Panc1 (cell line): Measurements from ENCODE around the gene UCHL5. TPM values are rescaled to one million over a fixed set of nuclear protein-coding genes. Genes with fewer than 3 reads are reported as not detected.

Experiments
- ATAC-seq: fragments of 200-7000 bp; cut with Tn5 transposase; 2 replicates; pipeline ENCODE4 v1.9.1; 2020; ENCODE audit warnings: mild to moderate bottlenecking, moderate library complexity
- BruUV-seq: library from RNA; stranded (reverse); fragments of 400-500 nt; replicated peaks from 2 replicates; lab custom pipeline; 2021; lab: Mats Ljungman, UMichigan
- CTCF ChIA-PET: fragments of 300-600 bp; sonication (Branson Sonifier 250); formaldehyde crosslinking; loops from one replicate; lab custom pipeline; 2022; ENCODE audit warnings: antibody characterized with exemption; lab: Charles Lee
- POLR2A ChIA-PET: fragments of 300-600 bp; sonication (Branson Sonifier 250); formaldehyde crosslinking; loops from one replicate; lab custom pipeline; 2022; ENCODE audit warnings: antibody characterized with exemption; lab: Charles Lee
- DNase-seq: peaks from one replicate; pipeline ENCODE4 v3.0.0-alpha.2; 2010; ENCODE audit warnings: low read depth, low spot score
- H3K27ac ChIP-seq: 2 replicates; pipeline ENCODE4 v1.5.1; 2011; ENCODE audit warnings: mild to moderate bottlenecking, low read length, inconsistent platforms
- H3K27me3 ChIP-seq: fragments of 200-500 bp; sonication (Bioruptor generic); 2 replicates; pipeline ENCODE4 v1.6.0; 2014; ENCODE audit warnings: low read length, inconsistent platforms; ENCODE audit not compliant: control insufficient read depth, insufficient read depth
- H3K36me3 ChIP-seq: fragments of 200-500 bp; sonication (Bioruptor generic); 2 replicates; pipeline ENCODE4 v1.5.1; 2014; ENCODE audit warnings: inconsistent platforms, mild to moderate bottlenecking, low read length, moderate library complexity; ENCODE audit not compliant: control insufficient read depth, insufficient read depth
- H3K4me1 ChIP-seq: 2 replicates; pipeline ENCODE4 v1.5.1; 2011; ENCODE audit warnings: inconsistent platforms, mild to moderate bottlenecking, low read length, moderate library complexity; ENCODE audit not compliant: control insufficient read depth, insufficient read depth
- H3K4me3 ChIP-seq, 2 experiments: 2 replicates each; pipeline ENCODE4 v1.5.1; 2011 to 2012; ENCODE audit warnings: low read depth in 2 of 2, low read length in 2 of 2, mild to moderate bottlenecking in 2 of 2, inconsistent platforms in 1 of 2, moderate library complexity in 1 of 2
- H3K9me3 ChIP-seq: fragments of 200-500 bp; sonication (Bioruptor generic); 2 replicates; pipeline ENCODE4 v1.5.1; 2014; ENCODE audit warnings: low read depth, mild to moderate bottlenecking, inconsistent platforms, low read length, moderate library complexity; ENCODE audit not compliant: control insufficient read depth, insufficient read depth
- POLR2AphosphoS5 ChIP-seq: IDR thresholded peaks from 2 replicates; pipeline ENCODE4 v1.6.1; 2012; ENCODE audit warnings: mild to moderate bottlenecking, low read depth, low read length, moderate library complexity
- SIN3A ChIP-seq: IDR thresholded peaks from 2 replicates; pipeline ENCODE4 v1.6.1; 2012; ENCODE audit warnings: low read depth, mild to moderate bottlenecking, low read length, moderate library complexity, borderline replicate concordance; ENCODE audit not compliant: insufficient read depth
- TCF7L2 ChIP-seq: IDR thresholded peaks from 2 replicates; pipeline ENCODE4 v1.6.1; 2011; ENCODE audit warnings: mild to moderate bottlenecking, low read depth, low read length, inconsistent platforms
- in situ Hi-C: cut with HindIII; loops from 2 replicates; pipeline ENCODE4 v1.10.0; 2016; ENCODE audit warnings: low sequenced_read_pairs, low pct_unique_long_range_greater_than_20kb
- intact Hi-C: fragments of 100-400 bp; cut with micrococcal nuclease; formaldehyde crosslinking; loops from one replicate; pipeline ENCODE4 v1.10.0; 2022; ENCODE audit not compliant: unreplicated experiment
- total RNA-seq: library from RNA; stranded (reverse); gene quantifications from one replicate; pipeline ENCODE4 v1.2.1, GENCODE V29; 2021; ENCODE audit not compliant: unreplicated experiment
- TF ChIP-seq, protein P1 (sequence below), 2 experiments: IDR thresholded peaks; 2 replicates each; pipeline ENCODE4 v1.6.1; 2011 to 2012; ENCODE audit warnings: low read depth in 2 of 2, control low read depth in 1 of 2, low read length in 1 of 2, mild to moderate bottlenecking in 1 of 2, moderate library complexity in 1 of 2; ENCODE audit not compliant: insufficient read depth in 1 of 2
- TF ChIP-seq, protein P2 (sequence below): fragments of 450-650 bp; IDR thresholded peaks from 2 replicates; pipeline ENCODE4 v1.5.1; 2017; ENCODE audit warnings: mild to moderate bottlenecking

Gene UCHL5
- total RNA-seq, 1 experiment from 2014 or later, result 42.6 TPM

DNA sequence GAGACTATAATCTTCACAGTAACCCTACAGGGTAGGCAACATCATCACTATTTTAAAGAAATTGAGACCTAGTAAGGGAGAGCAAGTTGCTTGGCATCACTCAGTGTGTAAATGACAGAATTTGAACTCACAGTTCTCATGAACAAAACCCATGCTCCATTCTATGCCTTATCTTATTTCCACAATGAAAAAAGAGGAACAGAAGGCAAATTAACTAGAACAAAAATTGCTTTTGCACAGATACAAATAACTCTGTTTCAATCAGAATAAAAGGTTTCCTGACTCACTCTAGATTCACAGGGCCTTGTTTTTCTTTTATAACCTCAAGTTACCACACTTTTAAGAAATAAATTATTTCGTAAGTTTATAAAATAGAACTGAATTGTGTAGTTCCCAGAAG is 90.1 kb downstream of the UCHL5 start:
- H3K9me3 ChIP-seq, result no peaks in the 10 kb centered on the region
- no peak overlapping the region for H3K27ac ChIP-seq
- H3K27me3 ChIP-seq, result no peaks in the 10 kb centered on the region
- no peak for DNase-seq
- ChIA-PET POLR2A (no interaction called here), CTCF (no interaction called here)
- no TSS peak for BruUV-seq
- TF ChIP-seq, protein P1, sequence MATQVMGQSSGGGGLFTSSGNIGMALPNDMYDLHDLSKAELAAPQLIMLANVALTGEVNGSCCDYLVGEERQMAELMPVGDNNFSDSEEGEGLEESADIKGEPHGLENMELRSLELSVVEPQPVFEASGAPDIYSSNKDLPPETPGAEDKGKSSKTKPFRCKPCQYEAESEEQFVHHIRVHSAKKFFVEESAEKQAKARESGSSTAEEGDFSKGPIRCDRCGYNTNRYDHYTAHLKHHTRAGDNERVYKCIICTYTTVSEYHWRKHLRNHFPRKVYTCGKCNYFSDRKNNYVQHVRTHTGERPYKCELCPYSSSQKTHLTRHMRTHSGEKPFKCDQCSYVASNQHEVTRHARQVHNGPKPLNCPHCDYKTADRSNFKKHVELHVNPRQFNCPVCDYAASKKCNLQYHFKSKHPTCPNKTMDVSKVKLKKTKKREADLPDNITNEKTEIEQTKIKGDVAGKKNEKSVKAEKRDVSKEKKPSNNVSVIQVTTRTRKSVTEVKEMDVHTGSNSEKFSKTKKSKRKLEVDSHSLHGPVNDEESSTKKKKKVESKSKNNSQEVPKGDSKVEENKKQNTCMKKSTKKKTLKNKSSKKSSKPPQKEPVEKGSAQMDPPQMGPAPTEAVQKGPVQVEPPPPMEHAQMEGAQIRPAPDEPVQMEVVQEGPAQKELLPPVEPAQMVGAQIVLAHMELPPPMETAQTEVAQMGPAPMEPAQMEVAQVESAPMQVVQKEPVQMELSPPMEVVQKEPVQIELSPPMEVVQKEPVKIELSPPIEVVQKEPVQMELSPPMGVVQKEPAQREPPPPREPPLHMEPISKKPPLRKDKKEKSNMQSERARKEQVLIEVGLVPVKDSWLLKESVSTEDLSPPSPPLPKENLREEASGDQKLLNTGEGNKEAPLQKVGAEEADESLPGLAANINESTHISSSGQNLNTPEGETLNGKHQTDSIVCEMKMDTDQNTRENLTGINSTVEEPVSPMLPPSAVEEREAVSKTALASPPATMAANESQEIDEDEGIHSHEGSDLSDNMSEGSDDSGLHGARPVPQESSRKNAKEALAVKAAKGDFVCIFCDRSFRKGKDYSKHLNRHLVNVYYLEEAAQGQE (IDR thresholded peaks at IDR 0.05; ENCODE audit: insufficient read depth in 1 of 2, low read depth in 2 of 2, low read length in 1 of 2), result no peak
- TF ChIP-seq SIN3A, result no peak
- TF ChIP-seq POLR2AphosphoS5, result no peak
- TF ChIP-seq, protein P2, sequence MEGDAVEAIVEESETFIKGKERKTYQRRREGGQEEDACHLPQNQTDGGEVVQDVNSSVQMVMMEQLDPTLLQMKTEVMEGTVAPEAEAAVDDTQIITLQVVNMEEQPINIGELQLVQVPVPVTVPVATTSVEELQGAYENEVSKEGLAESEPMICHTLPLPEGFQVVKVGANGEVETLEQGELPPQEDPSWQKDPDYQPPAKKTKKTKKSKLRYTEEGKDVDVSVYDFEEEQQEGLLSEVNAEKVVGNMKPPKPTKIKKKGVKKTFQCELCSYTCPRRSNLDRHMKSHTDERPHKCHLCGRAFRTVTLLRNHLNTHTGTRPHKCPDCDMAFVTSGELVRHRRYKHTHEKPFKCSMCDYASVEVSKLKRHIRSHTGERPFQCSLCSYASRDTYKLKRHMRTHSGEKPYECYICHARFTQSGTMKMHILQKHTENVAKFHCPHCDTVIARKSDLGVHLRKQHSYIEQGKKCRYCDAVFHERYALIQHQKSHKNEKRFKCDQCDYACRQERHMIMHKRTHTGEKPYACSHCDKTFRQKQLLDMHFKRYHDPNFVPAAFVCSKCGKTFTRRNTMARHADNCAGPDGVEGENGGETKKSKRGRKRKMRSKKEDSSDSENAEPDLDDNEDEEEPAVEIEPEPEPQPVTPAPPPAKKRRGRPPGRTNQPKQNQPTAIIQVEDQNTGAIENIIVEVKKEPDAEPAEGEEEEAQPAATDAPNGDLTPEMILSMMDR, result no peak
- no peak for TF ChIP-seq TCF7L2
- no peak overlapping the region for H3K4me3 ChIP-seq
- no peaks in the 10 kb centered on the region for H3K36me3 ChIP-seq
- no peak for ATAC-seq
- intact Hi-C loops, result no loop called here
- in situ Hi-C loops, result no loop called here
- no peaks in the 10 kb centered on the region for H3K4me1 ChIP-seq

DNA sequence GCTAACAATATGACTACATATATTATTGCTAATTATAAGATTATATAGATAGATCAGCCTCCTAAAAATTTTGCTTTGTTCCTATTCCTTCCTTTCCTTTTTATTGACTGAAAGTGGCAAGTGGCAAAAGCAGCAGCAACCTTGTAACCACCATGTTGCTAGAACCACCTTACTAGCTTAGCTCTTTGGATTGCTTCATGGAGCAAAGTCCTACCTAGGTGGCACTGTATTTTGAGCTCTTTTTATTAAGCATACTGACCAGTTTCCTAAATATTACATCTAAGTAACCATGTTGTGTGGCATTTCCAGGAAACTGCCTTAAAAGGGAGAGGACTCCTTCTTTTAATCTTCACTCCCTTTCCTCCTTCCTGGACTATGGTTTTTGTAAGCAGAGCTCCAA is 90.8 kb downstream of the UCHL5 start:
- DNase-seq (no peak), ATAC-seq (no peak)
- ChIA-PET CTCF (no interaction called here), POLR2A (no interaction called here)
- TF ChIP-seq POLR2AphosphoS5 (no peak), SIN3A (no peak), TCF7L2 (no peak)
- TF ChIP-seq, protein P1 (IDR thresholded peaks at IDR 0.05; ENCODE audit: insufficient read depth in 1 of 2, low read depth in 2 of 2, low read length in 1 of 2), result no peak
- TF ChIP-seq, protein P2, result no peak
- Histone ChIP-seq H3K9me3 (no peaks in the 10 kb centered on the region), H3K4me3 (no peak overlapping the region), H3K27ac (no peak overlapping the region), H3K4me1 (no peaks in the 10 kb centered on the region), H3K27me3 (no peaks in the 10 kb centered on the region), H3K36me3 (no peaks in the 10 kb centered on the region)
- intact Hi-C loops (no loop called here), in situ Hi-C loops (no loop called here)
- BruUV-seq, result no TSS peak
